Fibroblast of skin of right biceps (primary cell): ENCODE data around the gene EEPD1.
"Not testable (repeated sequence)": the region's sequence is repeated elsewhere in the genome, so short reads cannot be mapped to it uniquely, and the experiment has no call there.

Experiments used
- DNase-seq: peaks from one replicate; pipeline ENCODE4 v3.0.0-alpha.2; 2013

EEPD1 gene

DNA sequence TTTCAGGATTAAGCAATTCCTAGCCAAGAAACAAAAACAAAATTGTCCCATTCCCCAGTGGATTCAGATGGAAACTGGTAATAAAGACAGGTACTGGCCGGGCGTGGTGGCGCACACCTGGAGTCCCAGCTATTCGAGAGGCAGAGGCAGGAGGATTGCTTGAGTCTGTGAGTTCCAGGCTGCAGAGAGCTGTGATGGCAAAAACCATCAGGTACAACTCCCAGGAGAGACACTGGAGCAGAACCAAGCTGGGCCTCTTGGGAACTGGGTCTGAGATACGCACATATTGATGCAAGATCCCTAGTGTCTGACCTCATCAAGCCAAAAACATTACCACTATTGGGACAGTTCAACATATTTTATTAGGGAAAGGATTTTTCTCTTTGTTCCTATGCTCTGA lies 152.6 kb downstream of the EEPD1 start:
- no peak for DNase-seq

DNA sequence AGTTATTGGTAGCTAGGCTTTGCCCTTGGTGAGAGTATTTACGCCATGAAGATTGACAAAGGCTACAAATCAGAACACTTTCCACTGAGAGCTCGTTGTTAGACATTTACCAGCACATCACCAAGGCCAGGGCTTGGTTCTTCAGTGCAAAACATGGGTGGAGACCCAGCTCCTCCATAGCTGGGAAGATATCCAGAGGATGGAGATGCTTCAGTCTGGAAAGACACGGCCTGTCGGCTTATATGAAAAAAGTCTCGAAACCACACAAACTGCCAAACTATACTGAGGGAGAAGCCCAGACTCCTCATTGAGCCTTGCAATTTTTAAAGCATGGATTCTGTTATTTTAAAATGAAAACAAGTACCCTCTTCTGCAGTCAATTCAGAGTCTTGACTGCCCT lies 153.2 kb downstream of the EEPD1 start:
- no peak for DNase-seq

DNA sequence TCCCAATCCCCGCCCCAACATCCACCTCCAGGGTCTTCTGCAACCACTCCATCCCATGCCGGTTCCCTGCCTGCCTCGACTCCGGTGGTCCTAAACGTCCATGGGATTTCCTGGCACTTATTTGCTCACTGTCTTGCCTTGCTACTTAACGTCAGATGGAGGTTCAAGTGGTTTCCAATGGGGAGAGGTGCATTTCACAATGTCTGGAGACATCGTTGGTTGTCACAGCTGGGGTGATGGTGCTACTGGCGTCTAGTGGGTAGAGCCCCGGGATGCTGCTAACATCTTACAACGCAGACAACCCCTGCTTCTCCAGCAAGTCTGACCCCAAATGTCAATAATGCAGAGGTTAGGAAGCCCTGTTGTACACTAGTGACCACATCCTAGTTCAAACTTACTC lies 153.7 kb downstream of the EEPD1 start:
- no peak for DNase-seq

DNA sequence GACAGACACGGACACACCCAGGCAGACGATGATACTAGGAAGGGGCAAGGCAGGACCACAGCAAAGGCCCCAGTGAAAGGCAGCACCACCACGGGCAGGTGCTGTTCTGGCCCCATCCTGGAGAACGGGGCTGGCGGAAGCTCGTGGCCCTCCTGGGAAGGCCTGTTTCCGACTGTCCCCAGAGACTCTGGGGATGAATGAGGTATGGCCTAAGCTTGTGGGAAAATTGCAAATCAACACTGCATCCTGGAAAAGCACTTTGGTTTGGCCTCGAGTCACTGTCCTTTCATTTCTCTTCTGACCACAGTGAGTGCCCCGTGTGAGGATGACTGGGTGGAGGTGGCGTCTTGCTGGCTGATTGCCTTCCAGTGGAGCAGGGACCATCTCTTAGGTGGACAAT lies 155.0 kb downstream of the EEPD1 start:
- DNase-seq: peak; percentile 19

DNA sequence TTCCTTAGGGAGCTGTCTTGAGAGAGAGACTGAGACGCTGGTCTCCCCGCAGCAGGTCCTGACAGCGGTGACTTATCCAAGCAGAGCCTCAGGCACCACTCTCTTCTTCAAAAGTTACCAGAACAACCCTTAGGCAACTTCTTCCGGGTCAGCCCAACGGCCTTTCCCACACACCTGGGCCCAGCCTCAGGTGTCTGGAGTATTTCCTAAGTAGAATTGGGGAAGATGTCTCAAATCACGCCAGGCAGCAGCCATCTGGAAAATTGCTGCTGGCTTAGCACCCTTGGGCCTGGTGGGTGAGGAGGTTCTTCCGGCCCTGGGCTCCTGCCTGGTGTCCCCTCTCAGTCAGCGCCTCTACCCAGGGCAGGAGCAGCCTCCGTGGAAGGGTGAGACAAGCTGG lies 156.2 kb downstream of the EEPD1 start:
- DNase-seq: no peak

DNA sequence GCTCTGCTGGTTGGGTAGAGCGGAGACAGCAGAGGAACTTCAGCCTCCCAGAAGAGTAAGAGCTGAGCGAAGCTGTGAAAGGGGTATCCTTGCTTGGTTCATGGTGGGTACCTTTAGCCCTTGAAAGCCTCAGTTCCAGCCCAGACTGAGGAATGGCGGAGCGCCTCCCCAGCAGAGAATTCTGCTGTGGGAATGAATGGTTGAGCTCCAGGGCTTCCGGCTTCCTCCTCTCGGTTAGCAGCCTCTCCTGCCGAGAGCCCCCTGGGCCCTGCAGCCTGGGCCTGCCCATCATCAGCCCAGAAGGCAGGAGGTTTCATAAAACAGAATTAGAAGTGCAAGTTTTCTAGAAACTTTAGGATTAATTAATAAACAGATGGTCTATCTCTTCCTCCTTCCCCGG lies 156.7 kb downstream of the EEPD1 start:
- DNase-seq: no peak

DNA sequence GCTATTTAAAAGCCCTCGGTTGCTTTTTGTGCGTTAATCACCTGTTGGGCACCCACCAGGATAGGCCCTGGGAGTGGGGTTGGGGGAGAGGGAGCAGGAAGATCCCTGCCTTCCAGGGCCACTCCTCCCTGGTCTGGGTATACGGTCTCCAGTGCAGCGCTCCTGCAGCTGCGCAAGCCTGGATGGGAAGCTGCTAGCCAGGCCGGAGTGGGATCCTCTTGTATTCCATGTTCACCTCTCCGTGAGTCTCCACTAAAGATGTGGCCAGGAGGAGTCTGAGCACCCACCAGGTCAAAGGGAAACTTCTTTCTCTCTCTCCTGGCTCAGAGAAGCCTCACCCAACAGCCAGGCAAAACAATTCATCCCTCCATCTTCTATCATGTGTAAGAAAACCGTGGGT lies 157.8 kb downstream of the EEPD1 start:
- no peak for DNase-seq

DNA sequence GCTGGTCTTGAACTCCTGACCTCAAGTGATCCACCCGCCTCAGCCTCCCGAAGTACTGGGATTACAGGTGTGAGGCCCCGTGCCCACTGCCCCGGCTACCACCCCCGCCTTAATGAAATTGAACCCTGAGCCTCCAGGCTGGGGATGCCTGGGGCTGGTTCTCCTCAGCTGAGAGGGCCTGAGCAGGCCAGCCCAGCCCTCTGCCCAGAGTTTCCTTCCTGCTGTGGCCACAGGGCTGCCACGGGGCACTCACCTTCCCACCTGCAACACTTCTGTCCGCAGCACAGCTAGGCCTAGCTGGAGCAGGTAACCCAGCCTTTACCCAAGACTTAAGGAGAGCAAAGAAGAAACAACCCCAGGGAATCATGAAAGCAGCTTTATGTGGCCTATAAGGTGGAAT lies 158.5 kb downstream of the EEPD1 start:
- DNase-seq: no peak

DNA sequence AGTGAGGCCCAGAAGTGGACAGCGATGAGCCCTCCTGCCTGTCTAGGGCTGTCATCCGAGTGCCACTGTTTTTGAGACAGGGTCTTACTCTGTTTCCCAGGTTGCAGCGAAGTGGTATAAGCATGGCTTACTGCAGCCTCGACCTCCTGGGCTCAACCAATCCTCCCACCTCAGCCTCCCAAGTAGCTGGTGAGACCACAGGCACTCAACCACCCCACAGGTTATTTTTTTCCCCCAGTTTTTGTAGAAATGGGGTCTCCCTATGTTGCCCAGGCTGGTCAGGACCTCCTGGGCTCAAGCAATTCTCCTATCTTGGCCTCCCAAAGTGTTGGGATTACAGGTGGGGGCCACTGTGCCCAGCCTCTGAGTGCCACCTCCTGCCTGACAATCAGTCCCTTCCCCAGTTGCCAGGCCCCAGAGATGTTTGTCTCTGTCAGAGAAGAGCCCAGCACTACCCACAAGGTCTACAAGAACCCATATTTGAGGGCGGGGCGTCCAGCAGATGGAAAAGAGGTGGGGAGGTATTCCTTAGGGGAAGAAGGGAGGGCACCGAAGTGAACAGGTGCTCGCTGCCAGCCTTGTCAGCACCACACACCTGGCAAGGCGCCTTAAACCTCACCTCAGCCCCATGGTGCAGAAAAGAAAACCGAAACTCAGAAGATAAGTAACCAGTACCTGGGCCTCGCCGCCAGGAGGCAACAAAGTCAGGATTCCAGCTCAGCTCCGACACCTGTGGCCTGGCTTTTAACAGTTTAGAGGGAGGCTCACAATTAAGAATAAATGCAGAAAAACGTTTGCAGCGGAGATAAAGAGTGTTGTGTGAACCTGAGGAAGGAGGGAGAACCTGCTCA lies 159.2 kb downstream of the EEPD1 start:
- no peak for DNase-seq

DNA sequence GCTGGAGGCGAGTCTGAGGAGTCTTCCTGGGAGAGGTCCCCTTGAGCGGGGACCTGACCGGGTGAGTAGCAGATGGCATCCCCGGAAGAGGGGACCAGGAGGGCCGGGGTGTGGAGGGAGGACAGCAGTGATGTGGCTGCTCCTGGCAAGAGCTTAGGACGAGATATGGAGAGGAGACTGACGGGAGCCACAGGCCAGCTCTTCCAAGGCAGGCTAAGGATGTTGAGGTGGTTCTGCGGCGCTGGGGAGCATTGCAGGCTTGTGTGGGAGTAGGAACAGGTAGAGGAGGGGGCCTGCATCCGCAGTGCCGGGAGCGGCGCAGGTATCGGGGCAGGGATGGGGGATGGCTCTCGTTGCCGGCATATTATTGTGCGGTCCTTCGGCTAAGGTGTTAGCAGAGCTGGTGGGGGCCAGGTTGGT lies 159.9 kb downstream of the EEPD1 start:
- DNase-seq: no peak

DNA sequence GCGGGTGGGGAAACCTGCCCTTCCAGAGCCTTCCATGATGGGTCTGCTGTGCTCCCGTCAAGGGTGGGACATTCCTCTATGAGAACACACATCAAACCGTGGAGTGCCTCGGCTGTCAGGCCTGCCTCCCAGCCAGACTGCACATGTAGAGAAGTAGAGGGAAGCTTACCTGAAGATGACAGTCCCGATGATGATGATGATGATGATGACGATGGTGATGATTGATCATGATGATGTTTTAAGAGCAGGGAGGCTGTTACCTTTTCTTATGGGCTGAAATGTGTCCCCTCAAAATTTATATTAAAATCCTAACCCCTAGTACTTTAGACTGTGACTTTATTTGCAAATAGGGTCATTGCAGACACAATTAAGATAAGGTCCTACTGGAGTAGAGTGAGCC lies 160.6 kb downstream of the EEPD1 start:
- no peak for DNase-seq

DNA sequence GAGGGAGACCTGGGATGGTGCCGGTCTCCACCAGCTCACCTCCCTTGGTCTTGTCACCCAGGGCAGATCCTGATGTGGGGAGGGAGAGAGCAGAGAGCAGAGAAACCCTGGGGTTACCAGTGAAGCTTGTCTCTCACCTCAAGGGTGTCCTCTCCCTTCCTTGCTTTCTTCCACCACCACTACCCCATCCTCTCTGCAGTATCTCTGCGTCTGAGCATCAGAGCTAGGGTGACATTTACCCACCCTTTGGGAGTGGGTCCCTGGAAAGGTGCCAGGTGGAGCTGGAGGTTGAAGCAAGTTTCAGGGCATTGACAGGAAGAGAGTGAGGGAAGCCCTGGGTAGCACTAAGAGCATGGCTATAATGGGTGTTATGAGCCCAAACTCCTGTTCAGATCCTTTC lies 161.4 kb downstream of the EEPD1 start:
- DNase-seq: no peak

DNA sequence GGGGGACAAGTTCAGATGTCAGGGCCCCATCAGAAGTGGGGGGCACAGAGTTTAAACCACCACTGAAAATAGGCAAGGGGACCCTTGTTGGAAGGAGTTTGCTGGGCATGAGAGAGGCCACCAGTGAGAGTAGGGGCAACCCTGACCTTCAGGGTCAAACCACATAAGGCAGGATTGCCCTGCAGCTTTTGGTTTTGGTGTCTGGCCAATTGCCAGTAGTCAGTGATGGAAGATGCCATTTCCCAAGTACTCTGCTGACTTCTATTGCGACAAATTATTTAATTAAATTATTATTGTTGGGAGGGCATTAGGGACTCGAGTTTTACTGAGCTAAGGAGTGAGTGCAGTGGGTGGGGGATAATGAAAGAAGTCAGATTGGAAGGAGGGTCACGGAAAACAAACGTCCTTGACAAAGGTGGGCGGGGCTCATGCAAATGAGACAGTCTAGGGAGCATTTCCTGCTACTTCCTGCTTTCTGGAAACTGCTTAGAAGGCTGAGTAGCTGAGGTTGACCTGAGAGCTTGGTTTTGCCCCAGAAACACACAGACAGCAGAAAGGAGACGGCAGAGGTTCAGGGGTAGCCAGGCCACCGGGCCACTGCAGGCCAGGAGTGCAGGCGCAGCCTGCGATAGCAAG lies 162.4 kb downstream of the EEPD1 start:
- peak; percentile 15 for DNase-seq

DNA sequence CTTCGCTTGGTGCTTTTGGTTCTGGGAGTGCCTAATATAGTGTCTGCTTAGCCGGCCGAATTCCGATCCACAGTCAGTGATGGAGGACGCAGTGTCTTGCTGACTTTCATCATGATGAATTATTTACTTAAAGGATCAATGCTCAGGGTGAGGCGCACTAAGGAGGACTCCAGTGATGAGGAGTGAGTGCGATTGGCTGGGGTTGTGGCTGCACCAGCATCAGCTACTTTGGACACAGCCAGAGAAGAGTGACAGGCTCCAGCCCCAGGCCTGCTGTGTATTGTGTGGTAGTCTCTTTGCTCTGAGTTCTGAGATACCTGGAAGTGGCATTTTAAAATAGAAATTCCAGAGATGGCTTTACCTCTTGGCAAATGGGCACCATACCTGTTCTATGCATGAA lies 163.3 kb downstream of the EEPD1 start:
- DNase-seq: no peak

DNA sequence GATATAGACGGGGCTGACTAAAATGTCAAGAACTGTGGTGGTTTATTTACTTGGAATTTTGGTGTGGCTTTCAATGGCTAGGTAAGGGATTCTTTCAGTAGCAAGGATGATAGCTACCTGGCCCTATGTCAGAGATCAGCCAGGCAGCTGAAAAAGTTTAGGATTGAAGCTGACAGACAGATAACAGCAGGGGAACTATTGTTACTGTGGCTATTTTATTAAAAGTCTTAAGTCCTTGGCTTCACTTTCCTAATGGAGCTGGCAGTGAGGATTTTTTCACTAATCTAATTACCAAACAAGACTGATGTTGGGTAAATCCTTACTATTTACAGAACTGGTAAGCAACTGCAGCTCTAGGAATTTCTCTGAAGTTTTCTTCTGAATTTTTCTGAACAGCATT lies 164.2 kb downstream of the EEPD1 start:
- DNase-seq: no peak

DNA sequence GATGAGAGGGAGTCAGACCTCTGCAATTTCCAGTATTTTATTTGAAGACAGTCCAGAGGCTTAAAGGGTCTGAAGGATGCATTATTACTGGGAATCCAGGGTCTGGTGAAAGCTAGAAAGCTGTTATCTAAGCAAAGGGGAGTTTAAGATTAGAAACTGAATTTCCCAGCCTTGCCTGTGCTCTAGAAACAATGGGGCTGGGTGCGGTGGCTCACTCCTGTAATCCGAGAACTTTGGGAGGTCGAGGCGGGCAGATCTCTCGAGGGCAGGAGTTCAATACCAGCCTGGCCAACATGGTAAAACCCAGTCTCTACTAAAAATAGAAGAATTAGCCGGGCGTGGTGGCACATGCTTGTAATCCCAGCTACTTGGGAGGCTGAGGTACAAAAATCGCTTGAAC lies 165.1 kb downstream of the EEPD1 start:
- no peak for DNase-seq

DNA sequence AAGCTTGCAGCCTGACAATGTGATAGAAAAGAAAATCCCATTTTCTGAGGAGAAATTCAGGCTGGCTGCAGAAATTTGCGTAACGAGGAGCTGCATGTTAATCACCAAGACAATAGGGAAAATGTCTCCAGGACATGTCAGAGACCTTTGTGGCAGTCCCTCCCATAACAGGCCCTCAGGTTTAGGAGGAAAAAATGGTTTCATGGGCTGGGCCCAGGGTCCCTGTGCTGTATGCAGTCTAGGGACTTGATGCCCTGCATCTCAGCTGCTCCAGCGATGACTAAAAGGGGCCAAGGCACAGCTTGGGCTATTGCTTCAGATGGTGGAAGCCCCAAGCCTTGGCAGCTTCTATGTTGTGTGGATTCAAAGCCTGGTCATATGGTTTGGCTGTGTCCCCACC lies 168.2 kb downstream of the EEPD1 start:
- DNase-seq: not testable (repeated sequence)

DNA sequence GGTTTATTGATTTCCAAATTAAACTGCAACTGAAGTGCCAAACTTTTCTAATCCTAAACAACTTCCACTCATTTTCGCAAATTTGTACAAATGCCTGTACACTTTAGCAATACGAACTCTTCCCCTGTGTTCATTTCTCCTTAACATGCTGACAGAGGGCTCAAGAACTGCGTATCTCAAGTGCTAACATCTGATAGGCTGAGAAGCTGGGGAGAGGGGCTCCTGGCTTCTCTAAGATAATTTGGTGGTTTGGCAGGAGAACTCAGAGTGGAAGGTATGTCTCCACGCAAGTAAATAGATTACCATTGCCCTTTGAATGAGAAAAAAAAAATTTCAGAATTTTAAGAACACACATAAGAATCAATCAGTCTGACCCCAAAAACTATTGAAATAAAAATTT lies 183.3 kb downstream of the EEPD1 start:
- no peak for DNase-seq

DNA sequence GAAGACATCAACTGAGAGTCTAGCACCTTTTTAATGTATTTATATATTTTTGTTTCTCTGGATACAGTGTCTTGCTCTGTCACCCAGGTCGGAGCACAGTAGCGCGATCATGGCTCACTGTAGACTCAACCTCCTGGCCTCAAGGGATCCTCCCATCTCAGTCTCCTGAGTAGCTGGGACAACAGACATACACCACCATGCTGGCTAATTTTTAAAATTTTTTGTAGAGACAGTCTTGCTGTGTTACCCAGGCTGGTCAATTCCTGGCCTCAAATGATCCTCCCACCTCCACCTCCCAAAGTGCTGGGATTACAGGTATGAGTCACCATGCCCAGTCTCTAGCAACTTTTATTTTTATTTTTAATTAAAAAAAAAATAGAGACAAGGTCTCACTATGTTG lies 185.2 kb downstream of the EEPD1 start:
- DNase-seq: no peak

DNA sequence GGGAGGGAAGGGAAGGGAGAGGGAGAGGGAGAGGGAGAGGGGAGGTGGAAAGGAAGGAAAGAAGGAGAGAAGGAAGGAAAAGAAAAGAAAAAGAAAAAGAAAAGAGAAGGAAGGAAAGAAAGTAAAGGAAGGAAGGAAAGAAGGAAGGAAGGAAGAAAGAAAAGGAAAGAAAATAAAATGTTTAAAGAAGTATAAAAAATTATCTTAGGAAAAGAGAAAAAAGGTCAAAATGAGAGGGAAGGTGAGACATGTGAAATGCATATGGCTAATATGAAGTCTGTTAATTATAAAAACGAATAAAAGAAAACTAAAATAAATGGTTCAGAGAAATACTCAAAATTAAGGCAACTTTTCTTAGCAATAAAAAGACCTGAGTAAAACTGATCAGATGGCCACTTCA lies 190.5 kb downstream of the EEPD1 start:
- no peak for DNase-seq

DNA sequence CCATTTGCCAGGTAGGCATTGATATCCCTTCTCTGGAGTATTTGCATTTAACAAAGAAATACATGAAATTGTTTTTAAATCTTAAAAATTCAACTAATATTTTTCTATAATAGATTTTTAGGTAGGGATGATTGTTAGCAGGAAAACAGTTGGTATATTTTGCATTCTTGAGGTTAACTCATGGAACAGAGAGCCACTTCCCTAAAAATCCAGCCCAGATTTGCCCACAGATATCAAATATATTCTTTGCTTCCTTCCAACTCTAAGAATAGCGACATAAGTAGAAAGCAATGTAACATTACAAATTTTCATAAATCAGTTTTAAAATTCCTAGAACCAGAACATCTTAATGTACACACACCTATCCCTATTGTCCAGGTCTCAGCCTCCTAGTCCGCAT lies 191.6 kb downstream of the EEPD1 start:
- DNase-seq: no peak

DNA sequence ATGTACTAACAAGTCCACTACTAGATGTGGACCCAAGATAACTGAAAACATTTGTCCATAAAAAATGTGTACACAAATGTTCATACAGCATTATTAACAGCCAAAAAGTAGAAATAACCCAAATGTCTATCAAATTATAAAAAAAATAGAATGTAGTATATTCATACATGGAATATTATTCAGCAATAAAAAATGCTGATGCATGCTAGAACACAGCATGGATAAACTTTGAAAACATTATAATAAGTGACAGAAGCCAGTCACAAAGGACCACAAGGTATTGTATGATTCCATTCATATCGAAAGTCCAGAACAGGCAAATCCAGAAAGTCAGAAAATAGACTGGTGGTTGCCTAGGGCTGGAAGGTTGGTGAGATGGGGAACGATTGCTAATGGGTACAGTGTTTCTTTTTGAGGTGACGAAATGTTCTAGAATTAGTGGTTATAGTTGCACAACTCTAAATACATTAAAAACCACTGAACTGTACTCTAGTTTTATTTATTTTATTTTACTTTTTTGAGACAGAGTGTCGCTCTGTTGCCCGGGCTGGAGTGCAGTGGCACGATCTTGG lies 193.3 kb downstream of the EEPD1 start:
- DNase-seq: no peak

DNA sequence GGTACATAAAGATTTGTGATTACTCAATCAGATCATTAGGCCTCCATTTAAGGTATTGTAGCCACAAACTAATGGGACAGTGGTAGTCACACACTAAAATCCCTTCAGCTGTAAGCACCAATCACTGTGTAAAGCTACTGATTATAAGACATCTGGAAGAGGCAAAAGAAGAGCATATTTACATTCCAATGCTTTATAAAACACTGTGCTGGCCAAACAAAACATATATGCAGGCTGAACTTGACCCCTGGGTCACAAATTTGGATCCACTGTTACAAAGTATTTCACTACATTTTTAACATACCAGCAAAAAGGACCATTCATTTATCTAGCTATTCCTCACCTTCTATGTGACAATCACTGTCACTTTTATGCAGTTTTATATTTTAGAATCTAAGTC lies 195.2 kb downstream of the EEPD1 start:
- DNase-seq: peak; percentile 53

DNA sequence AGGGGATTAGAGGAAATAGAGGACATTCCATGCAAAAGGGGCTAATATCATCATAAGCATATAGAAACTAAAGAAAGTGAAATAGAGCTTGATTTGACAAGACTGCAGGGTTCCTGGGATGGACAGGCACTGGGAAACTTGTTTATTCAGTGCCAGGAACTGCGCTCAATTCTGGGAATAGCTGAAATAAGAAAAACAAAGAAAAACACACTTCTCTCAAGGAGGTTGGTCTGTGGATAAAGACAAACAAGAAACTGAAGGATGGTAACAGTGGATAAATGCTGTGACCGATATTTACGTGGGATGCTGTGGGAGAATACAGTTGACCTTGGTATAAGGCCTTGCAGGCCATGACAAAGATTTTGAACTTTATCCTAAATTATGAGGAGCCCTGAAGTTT lies 195.7 kb downstream of the EEPD1 start:
- no peak for DNase-seq

DNA sequence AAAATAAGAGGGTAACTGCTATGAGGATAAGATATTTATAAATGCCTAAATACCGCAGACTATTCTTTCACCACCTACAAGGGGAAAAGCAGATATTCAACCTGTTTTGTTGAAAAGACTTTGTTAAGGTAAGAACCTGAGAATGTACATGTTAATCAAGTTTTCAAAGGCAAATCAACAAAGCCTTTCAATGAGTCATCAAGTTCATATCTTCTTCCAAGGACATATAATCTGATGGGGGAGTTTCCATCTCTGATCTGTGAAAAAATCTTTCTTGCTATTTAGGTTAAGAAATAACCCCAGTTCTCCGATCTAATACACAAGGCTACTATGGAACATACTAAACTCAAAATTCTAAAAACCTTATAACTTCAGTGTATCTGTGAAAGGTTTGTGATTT lies 196.6 kb downstream of the EEPD1 start:
- DNase-seq: no peak
